Right ventricle myocardium inferior (tissue), 1 donor: ENCODE results near the gene CCL23. TPM values are rescaled to one million over a fixed set of nuclear protein-coding genes. Genes with fewer than 3 reads are reported as not detected.
"Not testable (repeated sequence)": the region's sequence is repeated elsewhere in the genome, so short reads cannot be mapped to it uniquely, and the experiment has no call there.

Experiments used
- ATAC-seq: fragments of 200-7000 bp; cut with Tn5 transposase; one replicate; pipeline ENCODE4 v1.9.1; 2020; ENCODE audit warnings: mild to moderate bottlenecking, moderate library complexity
- DNase-seq: peaks from one replicate; pipeline ENCODE4 v3.0.0; 2021; ENCODE audit errors: missing footprints
- intact Hi-C: fragments of 100-400 bp; cut with DNase I; formaldehyde crosslinking; loops from one replicate; pipeline ENCODE4 v1.11.0; 2022
- total RNA-seq: library from RNA; stranded (reverse); fragmentation: NEBNext Ultra II Directional; extraction: Animal tissue kit (Norgen Biotek cat#: 25700); gene quantifications from one replicate; pipeline ENCODE4 v1.2.1, GENCODE V29; 2021
- donor health status: DM: no; HTN: yes; CAD: no; lungs with severe emphysema.

CCL23 gene
- total RNA-seq, 1 donor from 2014 or later = not detected

DNA sequence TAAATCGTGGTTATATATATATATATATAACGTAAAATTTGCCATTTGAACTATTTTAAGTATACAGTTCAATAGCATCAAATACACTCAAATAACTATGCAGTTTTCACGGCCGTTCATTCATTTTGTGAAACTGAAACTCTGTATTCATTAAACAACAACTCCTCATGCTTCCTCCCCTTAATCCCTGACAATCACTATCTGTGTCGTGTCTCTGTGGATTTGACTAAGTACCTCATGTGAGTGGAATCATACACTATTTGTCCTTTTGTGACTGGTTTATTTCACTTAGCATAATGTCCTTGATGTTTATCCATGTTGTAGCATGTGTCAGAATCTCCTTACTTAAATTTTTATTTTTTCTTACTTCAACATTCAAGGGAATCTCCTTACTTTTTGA, 2.8 kb downstream of the CCL23 start:
- intact Hi-C loops = loop anchor here (10.0 kb wide), 1 partner anchor 60 kb away; no protein-coding TSS in a partner anchor
- ATAC-seq (no peak), DNase-seq (no peak)

DNA sequence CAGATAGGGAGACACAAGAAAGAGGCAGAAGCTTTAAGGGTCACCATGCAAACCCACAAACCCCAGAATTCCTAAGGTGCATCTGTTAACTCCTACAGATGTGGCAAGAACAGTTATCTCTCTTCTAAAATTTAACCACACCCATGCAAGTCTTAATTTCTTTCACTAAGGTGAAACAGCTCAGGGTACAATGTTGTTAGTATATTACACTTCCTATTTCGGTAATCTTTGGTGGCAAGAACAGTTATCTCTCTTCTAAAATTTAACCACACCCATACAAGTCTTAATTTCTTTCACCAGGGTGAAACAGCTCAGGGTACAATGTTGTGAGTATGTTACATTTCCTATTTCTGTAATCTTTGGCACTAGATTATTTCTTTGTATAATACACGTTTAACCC, 6.6 kb downstream of the CCL23 start:
- no peak for DNase-seq
- intact Hi-C loops = loop anchor here (10.0 kb wide), 1 partner anchor 64 kb away; no protein-coding TSS in a partner anchor

DNA sequence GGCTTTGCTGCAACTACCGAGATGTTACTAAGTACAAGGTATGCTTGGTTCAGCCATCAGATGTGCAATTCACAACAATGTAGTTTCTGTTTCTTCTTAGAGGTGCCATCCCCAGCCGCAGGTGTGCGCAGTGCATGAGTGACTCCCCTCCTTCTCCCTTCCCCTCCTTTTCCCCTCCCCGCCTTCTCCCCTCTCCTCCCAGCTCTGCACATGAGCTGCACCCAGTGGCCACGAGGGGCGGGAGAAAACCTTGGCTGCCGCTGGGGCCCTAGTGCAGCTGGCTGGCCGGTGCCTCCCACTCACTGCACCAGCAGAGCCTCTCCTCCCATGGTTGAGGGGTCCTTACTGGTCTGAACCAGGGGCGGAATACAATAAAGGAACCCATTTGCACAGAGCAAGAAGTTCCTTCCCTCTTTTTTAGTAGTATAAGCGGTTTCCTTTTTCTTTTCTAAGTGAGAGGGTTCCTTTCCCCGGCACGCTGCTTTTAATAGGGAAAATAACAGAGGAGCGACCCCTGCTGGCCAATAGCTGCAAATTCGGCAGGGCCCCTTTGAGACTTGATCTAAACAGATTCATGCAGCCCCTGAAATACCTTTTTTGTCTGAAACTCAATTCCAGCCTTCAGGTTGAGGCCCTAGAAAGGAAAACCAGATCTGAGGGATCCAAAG, 8.6 kb downstream of the CCL23 start:
- DNase-seq = no peak
- intact Hi-C loops = no loop called here
- ATAC-seq = no peak

More for the DNA sequence above, 6.6 kb downstream of the CCL23 start:
- ATAC-seq = no peak

DNA sequence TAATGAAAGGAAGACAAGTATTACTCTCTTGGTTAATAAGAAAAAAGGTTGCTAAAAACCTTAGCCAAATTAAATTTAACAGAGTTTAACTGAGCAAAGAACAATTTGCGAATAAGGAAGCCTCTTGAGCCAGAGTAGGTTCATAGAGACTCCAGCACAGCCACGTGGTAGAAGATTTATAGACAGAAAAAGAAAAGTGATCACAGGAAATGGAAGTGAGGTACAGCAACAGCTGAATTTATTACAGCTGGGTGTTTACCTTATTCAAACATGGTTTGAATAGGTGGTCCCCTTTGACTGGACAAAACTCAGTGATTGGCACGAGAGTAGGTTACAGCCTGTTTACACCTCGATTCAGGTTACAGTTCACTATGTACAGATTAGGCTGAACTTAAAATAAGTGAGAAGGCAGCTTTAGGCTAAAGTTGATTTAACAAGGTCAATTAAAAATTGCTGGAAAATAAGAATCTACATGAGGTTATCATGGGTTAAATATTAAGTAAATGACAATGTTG, 13.1 kb downstream of the CCL23 start:
- intact Hi-C loops = no loop called here
- DNase-seq (no peak), ATAC-seq (no peak)

DNA sequence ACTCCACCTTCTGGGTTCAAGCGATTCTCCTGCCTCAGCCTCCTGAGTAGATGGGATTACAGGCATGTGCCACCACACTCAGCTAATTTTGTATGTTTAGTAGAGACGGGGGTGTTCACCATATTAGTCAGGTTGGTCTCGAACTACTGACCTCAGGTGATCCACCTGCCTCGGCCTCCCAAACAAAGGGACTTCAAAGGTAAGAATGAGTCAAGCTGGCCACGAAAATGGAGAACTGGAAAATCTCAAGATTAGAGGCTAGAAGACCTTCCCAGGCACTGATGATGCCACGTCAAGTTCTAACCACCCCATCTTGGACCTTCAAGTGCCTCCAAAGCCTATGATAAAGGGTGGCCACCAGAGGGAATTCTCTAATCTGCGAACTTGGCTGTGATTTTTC, 15.1 kb downstream of the CCL23 start:
- intact Hi-C loops = no loop called here
- ATAC-seq (no peak), DNase-seq (no peak)

DNA sequence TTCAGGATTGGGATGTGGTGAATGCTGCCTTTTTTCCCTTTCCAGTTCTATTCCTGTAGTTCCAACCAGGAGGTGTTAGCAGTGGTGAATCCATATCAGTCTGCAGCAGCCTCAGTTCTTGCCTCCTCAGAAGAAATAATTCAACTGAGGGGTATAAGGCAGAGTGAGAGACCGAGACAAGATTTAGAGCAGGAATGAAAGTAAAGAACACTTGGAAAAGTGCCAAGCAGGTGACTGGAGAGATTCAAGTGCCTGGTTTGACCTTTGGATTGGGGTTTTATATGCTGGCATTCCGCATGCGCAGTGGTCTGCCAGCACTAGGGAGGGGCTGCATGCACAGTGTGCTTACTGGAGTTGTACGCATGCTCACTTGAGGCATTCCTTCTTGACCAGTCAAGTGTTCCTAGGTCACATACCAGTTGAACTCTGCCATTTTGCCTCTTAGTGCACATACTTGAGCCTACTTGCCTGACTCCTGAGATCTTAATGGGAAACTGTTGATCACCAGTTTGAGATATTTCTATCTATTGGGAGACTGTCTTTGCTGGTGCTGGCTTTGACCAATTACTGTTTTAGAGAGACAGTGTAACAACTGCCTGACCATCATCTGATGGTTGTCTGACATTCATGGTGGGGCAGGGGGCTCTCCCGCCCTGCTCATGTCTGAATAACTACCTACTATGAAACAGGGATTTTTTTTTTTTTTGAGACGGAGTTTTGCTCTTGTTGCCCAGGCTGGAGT, 15.7 kb downstream of the CCL23 start:
- ATAC-seq (no peak), DNase-seq (no peak)
- intact Hi-C loops = no loop called here

DNA sequence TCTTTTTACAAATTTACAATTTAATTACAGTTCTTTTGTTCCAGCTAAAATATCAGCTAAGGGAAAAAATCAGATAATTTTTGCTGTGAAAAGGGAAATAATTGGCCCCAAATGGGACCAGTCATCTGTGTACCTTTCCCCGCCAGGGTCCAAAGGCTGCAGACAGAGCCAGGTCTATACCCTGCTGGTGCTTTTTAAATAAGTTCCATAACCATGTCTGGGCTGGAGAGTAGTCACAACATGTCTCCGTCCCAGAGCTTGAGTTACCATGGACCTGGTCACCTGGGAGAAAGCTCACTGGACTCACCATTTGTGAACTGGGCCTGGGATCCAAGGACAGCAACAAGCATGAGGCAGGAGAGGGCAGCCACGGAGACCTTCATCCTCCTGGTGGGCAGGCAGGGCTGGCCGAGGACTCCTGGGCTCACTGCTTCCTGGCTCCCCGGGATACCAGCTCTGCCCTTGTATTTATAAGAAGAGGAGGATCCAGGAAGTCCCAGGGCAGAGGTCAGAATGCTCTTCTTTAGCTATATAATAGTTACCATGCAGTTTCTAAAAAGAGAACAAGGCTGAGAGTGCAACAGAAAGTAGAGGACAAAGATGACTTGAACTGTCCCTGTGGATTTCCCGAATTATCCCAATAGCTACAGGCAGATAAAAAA, 16.5 kb downstream of the CCL23 start, which contains the start of gene CCL15:
CCL15 (minus strand) TSS at position 444 of the 662 bp plus-strand sequence; CDS start at position 383, 61 bp downstream.
- ATAC-seq (no peak), DNase-seq (no peak)
- intact Hi-C loops = no loop called here

DNA sequence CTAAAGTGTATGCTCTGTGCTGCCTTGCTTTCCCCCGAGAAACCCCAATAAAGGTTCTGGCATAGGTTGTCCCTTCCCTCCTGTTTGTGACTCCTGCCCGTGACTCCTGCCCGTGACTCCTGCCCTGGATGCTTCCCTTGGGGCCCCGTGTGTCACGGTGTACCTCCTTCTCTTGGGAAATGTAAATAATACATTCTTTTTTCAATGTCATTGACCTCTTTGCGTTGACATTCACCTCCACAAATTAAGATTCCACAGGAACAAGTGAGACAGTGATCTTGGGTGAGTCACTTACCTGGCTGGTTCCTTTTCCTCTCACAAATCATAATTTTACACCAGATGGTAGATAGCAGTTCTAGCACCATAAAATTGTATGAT, 17.1 kb downstream of the CCL23 start:
- no peak for DNase-seq
- no peak for ATAC-seq
- intact Hi-C loops = no loop called here

DNA sequence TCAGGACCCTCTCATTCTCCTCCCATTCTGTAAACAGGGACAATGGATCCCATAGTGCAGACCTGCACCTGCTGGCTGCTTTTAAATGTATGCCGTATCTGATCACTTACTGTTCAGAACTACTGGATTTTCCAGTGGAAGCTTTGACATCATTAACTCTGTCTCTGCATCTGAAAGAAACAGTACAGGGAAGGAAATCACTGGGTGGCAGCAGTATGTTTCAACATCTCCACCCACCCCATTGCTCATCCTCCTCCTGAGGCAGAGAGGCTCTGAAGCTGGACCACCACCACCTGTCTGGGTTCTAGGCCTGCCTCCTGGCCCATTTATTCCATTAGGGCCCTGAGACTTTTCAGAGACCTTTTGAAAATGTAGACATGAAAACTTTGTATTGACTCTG, 19.0 kb downstream of the CCL23 start:
- DNase-seq = no peak
- intact Hi-C loops = no loop called here
- ATAC-seq = no peak

DNA sequence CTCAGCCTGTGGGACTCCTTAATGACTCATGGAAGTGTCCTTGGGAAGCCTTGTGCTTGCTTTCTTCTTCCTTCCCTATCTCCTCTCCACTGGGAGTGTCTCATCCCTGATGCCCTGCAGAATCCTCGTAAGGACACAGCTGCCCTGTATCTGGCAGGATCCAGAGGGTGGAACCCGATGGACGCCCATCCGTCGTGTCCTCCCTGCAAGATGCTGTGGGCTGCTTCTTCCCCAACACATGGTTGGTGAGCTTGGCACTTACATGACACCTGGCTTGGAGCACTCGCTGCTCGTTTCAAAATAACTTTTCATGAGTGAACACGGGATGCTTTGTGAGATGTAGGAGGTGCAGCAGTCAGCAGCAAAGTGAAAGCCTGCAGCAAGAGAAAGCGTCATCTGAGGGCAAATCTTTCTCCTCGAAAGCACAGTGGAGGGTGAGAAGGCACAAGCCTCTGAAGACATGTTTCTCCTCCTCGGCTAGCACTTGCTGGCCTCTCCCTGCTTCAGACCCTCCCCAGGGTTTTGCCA, 19.7 kb downstream of the CCL23 start:
- no peak for ATAC-seq
- intact Hi-C loops = no loop called here
- no peak for DNase-seq

DNA sequence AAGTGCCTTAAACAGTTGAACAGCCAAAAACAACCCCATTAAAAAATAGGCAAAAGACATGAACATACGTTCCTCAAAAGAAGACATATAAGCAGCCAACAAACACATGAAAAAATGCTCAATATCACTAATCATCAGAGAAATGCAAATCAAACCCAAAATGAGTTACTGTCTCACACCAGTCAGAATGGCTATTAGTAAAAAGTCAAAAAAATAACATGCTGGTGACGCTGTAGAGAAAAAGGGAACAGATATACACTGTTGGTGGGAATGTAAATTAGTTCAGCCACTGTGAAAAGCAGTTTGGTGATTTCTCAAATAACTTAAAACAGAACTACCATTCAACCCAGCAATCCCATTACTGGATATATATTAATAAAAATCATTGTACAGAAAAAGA, 22.4 kb downstream of the CCL23 start:
- DNase-seq, ATAC-seq, intact Hi-C loops: not testable (repeated sequence)

DNA sequence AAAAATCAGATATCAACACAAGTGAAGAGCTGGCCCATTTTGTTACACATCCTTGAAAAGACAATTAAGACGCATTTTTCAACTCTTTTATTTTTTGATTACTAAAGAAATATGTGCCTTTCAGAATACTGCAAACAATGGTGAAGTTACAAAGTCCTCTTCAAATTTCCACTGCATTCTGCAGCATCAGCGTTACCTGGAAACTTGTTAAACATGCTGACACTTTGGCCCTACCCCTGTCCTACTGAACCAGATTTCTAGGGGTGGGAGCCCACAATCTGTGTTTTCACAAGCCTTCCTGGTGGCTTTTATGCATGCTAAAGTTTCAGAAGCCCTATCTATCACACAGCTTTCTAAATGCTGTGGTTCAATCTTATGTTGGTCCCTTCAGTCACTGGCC, 26.7 kb downstream of the CCL23 start:
- ATAC-seq = no peak
- DNase-seq = no peak
- intact Hi-C loops = no loop called here

DNA sequence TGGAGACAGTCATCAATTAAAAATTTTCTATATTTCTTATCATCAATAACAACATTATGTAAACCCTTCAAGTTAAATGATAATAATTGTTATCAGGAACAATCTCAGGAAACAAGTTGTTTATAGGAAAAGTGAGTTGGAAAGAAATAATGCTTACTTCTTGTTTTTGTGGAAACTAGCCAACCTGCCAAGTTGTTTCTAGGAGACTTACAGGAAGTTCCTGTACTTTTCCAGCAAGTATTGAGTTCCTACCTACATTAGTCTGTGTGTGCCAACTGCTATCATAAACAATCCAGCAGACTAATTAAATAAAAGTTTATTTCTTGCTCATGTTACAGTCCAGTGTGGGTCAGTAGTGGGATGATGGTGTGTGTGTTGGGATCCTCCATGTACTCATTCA, 29.6 kb downstream of the CCL23 start:
- DNase-seq (no peak), ATAC-seq (no peak)
- intact Hi-C loops = no loop called here

DNA sequence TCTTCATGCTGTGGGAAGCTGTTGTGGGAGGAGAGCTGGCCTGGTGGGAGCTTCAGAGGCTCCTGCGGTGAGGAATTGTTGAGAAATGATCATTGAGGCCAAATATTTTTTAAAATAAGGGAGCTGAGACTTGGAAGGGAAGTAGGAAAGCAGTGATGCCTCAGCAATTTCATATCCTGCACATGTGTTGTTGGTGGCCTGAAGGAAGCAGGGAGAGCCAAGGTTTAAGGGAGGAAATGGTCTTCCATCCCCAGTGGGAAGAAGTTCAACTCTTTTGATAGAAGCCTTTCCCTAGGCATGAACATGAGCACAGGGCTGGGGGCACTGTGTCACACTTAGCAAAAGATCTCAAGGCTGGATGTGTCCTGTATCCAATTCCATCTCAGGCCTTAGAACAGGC, 31.1 kb downstream of the CCL23 start, which contains the start of gene CCL14:
CCL14 (minus strand) TSS at position 87 of the 400 bp plus-strand sequence; CDS start at position 7, 80 bp downstream.
- DNase-seq (no peak), ATAC-seq (no peak)
- intact Hi-C loops = no loop called here

DNA sequence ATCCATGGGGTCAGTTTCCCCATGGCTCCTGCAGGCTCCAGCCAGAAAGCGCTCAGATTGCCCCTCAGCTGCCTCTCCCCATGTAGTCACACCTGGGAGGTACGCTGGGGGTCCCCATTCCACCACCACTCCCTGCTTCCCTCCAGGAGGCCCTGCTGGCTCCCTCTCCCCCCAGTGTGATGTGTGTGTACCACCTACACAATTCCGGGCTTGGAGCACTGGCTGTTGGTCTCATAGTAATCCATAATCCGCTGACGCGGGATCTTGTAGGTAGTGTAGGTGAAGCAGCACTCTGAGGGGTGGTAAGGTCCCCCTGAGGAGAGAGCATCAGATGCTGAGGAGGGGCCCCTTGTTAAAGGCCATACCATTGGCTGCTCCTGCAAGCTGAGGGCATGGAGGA, 33.6 kb downstream of the CCL23 start:
- DNase-seq = no peak
- intact Hi-C loops = no loop called here
- ATAC-seq = no peak

DNA sequence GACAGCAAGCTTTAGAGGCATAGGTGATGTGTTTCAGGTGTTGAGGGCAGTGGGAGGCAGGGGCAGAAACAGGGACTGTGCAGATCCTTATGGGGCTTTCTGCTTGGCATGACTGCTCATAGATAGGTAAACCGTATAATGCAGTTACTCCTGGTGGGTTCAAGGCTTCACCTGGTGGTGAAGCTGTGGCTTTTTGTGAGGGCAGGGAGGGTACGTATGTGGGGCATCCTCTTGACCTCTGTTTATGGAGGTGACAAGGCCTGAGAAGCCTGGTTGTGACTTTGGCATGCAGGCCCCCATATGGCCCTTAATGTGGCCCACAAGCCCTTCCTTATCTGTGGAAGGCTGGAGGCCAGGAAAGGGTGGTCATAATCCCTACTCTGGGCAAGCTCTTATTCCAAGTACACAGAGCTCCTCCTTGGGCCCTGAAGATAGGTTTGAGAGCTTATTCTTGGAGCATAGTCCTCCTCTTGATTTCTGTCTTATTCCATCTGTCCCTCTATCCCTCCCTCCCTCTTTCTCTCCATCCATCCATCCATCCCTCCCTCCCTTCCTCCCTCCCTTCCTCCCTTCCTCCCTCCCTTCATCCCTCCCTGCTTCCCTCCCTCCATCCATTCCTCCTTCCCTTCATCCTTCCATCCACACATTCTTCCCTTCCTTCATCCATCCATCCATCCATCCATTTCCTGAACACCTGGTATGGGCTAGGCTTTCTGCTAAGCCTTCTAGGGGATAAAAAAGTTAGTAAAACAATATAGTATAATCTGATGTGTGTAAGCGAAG, 35.2 kb downstream of the CCL23 start:
- intact Hi-C loops = no loop called here
- DNase-seq (no peak), ATAC-seq (no peak)

DNA sequence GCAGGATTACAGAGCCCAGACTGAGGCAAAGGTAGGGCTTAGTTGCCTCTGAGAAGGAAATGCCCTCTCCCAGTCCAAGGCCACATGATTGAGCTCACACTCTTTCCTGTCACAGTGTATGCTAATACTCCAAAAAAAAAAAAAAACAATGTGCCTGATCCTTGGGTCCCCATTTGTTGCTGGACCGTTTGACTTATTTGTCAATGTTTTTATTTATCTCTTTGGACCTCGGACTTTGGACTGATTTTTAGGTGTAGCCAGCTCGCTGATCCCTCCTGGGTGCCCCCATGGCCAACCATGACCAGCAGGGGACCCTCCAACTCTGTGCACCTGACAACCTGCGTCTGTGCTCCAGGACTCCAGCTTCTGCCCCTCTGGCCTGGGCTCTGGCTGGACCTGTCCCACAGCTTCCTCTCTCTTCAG, 35.9 kb downstream of the CCL23 start:
- intact Hi-C loops = no loop called here
- DNase-seq (no peak), ATAC-seq (no peak)

DNA sequence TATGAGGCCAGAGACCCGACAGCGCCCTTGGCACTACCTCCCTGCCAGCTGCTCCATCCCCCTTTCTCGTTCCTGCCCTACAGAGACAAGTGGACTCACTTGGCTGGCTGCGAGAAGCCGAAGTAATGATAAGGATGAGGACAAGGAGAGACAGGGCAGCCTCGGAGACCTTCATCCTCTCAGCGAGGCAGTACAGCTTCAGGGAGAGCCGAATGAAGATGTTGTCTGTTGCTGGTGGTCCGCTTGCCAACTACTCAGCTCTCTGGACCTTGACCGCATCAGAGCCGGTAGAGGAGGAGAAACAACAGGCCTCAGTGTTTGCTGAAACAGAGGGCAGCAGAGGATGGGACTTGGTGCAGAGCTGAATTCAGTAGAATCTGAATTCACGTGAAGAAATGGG, 36.5 kb downstream of the CCL23 start, which contains the start of gene CCL16:
CCL16 (minus strand) TSS at position 252 of the 400 bp plus-strand sequence; CDS start at position 175, 77 bp downstream.
- DNase-seq = no peak
- no peak for ATAC-seq
- intact Hi-C loops = no loop called here
